ENCODE data around the gene CNTN5. TPM values are rescaled to one million over a fixed set of nuclear protein-coding genes. Genes with fewer than 3 reads are reported as not detected.

The CNTN5 gene
- total and polyA plus RNA-seq, 2 donors (not counting 1 experiment from before 2014, with no cell fraction given) = 0.17 TPM; not detected in 1

- H3K36me3 ChIP-seq (ENCODE audit: control insufficient read depth, insufficient read depth, low read length) = no peaks in the 10 kb centered on the region
- H3K79me2 ChIP-seq (ENCODE audit: control insufficient read depth, insufficient read depth, low read length) = no peaks in the 10 kb centered on the region
- H3K4me1 ChIP-seq (ENCODE audit: control insufficient read depth, extremely low read depth, insufficient read depth, low read length) = no peaks in the 10 kb centered on the region
- TF ChIP-seq, protein P1, sequence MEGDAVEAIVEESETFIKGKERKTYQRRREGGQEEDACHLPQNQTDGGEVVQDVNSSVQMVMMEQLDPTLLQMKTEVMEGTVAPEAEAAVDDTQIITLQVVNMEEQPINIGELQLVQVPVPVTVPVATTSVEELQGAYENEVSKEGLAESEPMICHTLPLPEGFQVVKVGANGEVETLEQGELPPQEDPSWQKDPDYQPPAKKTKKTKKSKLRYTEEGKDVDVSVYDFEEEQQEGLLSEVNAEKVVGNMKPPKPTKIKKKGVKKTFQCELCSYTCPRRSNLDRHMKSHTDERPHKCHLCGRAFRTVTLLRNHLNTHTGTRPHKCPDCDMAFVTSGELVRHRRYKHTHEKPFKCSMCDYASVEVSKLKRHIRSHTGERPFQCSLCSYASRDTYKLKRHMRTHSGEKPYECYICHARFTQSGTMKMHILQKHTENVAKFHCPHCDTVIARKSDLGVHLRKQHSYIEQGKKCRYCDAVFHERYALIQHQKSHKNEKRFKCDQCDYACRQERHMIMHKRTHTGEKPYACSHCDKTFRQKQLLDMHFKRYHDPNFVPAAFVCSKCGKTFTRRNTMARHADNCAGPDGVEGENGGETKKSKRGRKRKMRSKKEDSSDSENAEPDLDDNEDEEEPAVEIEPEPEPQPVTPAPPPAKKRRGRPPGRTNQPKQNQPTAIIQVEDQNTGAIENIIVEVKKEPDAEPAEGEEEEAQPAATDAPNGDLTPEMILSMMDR (conservative IDR thresholded peaks at IDR 0.05 in 1 of 2, IDR thresholded peaks at IDR 0.05 in 1 of 2; ENCODE audit: low read depth in 1 of 2, low read length in 2 of 2) = no peak
- TF ChIP-seq EZH2 (IDR thresholded peaks at IDR 0.05; ENCODE audit: low read length, missing control alignments) = no peak
- H3K9ac ChIP-seq (ENCODE audit: insufficient read depth, low read length) = no peak overlapping the region
- H3K9me3 ChIP-seq (ENCODE audit: control insufficient read depth, insufficient read depth, low read depth, low read length) = no peaks in the 10 kb centered on the region
- H3K4me3 ChIP-seq (replicated peaks in 1 of 4; ENCODE audit: control extremely low read depth in 1 of 4, insufficient read depth in 1 of 4, low read depth in 3 of 4, low read length in 4 of 4) = no peak overlapping the region
- H3K27me3 ChIP-seq (ENCODE audit: control insufficient read depth, insufficient read depth, low read length) = no peaks in the 10 kb centered on the region
- H3K27ac ChIP-seq (ENCODE audit: insufficient read depth, low read length) = no peak overlapping the region
- H3K4me2 ChIP-seq (ENCODE audit: extremely low read depth, insufficient read depth, low read length) = no peak overlapping the region
- no peak for DNase-seq (ENCODE audit: low read depth in 2 of 2)
- H4K20me1 ChIP-seq (ENCODE audit: control insufficient read depth, extremely low read depth, insufficient read depth, low read length) = no peaks in the 10 kb centered on the region
- no peak overlapping the region for H2AFZ ChIP-seq (ENCODE audit: low read length)
Measured at GRCh38 chr11:99177446-99177845, 156.7 kb downstream of the CNTN5 start.

GRCh38 chr11:99184146-99184545 lies 163.4 kb downstream of the CNTN5 start:
- Histone ChIP-seq H3K4me1 (ENCODE audit: control insufficient read depth, extremely low read depth, insufficient read depth, low read length) (no peaks in the 10 kb centered on the region), H3K79me2 (ENCODE audit: control insufficient read depth, insufficient read depth, low read length) (no peaks in the 10 kb centered on the region), H4K20me1 (ENCODE audit: control insufficient read depth, extremely low read depth, insufficient read depth, low read length) (no peaks in the 10 kb centered on the region), H3K36me3 (ENCODE audit: control insufficient read depth, insufficient read depth, low read length) (no peaks in the 10 kb centered on the region), H3K9me3 (ENCODE audit: control insufficient read depth, insufficient read depth, low read depth, low read length) (no peaks in the 10 kb centered on the region), H2AFZ (ENCODE audit: low read length) (no peak overlapping the region), H3K27ac (ENCODE audit: insufficient read depth, low read length) (no peak overlapping the region), H3K27me3 (ENCODE audit: control insufficient read depth, insufficient read depth, low read length) (no peaks in the 10 kb centered on the region), H3K9ac (ENCODE audit: insufficient read depth, low read length) (no peak overlapping the region), H3K4me3 (replicated peaks in 1 of 4; ENCODE audit: control extremely low read depth in 1 of 4, insufficient read depth in 1 of 4, low read depth in 3 of 4, low read length in 4 of 4) (no peak overlapping the region), H3K4me2 (ENCODE audit: extremely low read depth, insufficient read depth, low read length) (no peak overlapping the region)
- TF ChIP-seq, protein P1 (conservative IDR thresholded peaks at IDR 0.05 in 1 of 2, IDR thresholded peaks at IDR 0.05 in 1 of 2; ENCODE audit: low read depth in 1 of 2, low read length in 2 of 2) = no peak
- TF ChIP-seq EZH2 (IDR thresholded peaks at IDR 0.05; ENCODE audit: low read length, missing control alignments) = no peak
- DNase-seq (ENCODE audit: low read depth in 2 of 2) = no peak

GRCh38 chr11:99188221-99188620 lies 167.5 kb downstream of the CNTN5 start:
- TF ChIP-seq, protein P1 (conservative IDR thresholded peaks at IDR 0.05 in 1 of 2, IDR thresholded peaks at IDR 0.05 in 1 of 2; ENCODE audit: low read depth in 1 of 2, low read length in 2 of 2) = no peak
- TF ChIP-seq EZH2 (IDR thresholded peaks at IDR 0.05; ENCODE audit: low read length, missing control alignments) = no peak
- Histone ChIP-seq H3K9me3 (ENCODE audit: control insufficient read depth, insufficient read depth, low read depth, low read length) (no peaks in the 10 kb centered on the region), H3K27ac (ENCODE audit: insufficient read depth, low read length) (no peak overlapping the region), H3K27me3 (ENCODE audit: control insufficient read depth, insufficient read depth, low read length) (no peaks in the 10 kb centered on the region), H3K9ac (ENCODE audit: insufficient read depth, low read length) (no peak overlapping the region), H3K4me2 (ENCODE audit: extremely low read depth, insufficient read depth, low read length) (no peak overlapping the region), H3K36me3 (ENCODE audit: control insufficient read depth, insufficient read depth, low read length) (no peaks in the 10 kb centered on the region), H4K20me1 (ENCODE audit: control insufficient read depth, extremely low read depth, insufficient read depth, low read length) (no peaks in the 10 kb centered on the region), H2AFZ (ENCODE audit: low read length) (no peak overlapping the region), H3K79me2 (ENCODE audit: control insufficient read depth, insufficient read depth, low read length) (no peaks in the 10 kb centered on the region), H3K4me1 (ENCODE audit: control insufficient read depth, extremely low read depth, insufficient read depth, low read length) (no peaks in the 10 kb centered on the region), H3K4me3 (replicated peaks in 1 of 4; ENCODE audit: control extremely low read depth in 1 of 4, insufficient read depth in 1 of 4, low read depth in 3 of 4, low read length in 4 of 4) (no peak overlapping the region)
- DNase-seq (ENCODE audit: low read depth in 2 of 2) = no peak
